Hepatocyte (in vitro differentiated cells): ENCODE results near the gene UBR7. TPM values are rescaled to one million over a fixed set of nuclear protein-coding genes. Genes with fewer than 3 reads are reported as not detected.

ENCODE experiments used
- DNase-seq: peaks from one replicate; pipeline ENCODE4 v3.0.0-alpha.2; 2016; ENCODE audit warnings: low spot score
- H2AFZ ChIP-seq: fragments of 200-600 bp; sonication (generic); 2 replicates; pipeline ENCODE4 v1.6.0; 2016; ENCODE audit warnings: antibody characterized with exemption, mild to moderate bottlenecking
- H3K27ac ChIP-seq: fragments of 200-600 bp; sonication (generic); 2 replicates; pipeline ENCODE4 v1.5.1; 2016; ENCODE audit warnings: mild to moderate bottlenecking
- H3K27me3 ChIP-seq: fragments of 200-600 bp; sonication (generic); 2 replicates; pipeline ENCODE4 v1.6.1; 2016
- H3K36me3 ChIP-seq: fragments of 200-600 bp; sonication (generic); replicated peaks from 2 replicates; pipeline ENCODE4 v1.5.1; 2016; ENCODE audit warnings: low read depth; ENCODE audit not compliant: insufficient read depth
- H3K4me1 ChIP-seq: fragments of 200-600 bp; sonication (generic); 2 replicates; pipeline ENCODE4 v1.5.1; 2016; ENCODE audit warnings: mild to moderate bottlenecking, moderate library complexity; ENCODE audit not compliant: insufficient read depth
- H3K4me2 ChIP-seq: fragments of 200-600 bp; sonication (generic); 2 replicates; pipeline ENCODE4 v1.6.0; 2016
- H3K4me3 ChIP-seq: fragments of 200-600 bp; sonication (generic); 2 replicates; pipeline ENCODE4 v1.5.1; 2016; ENCODE audit warnings: mild to moderate bottlenecking
- H3K79me2 ChIP-seq: fragments of 200-600 bp; sonication (generic); 2 replicates; pipeline ENCODE4 v1.6.0; 2017; ENCODE audit warnings: mild to moderate bottlenecking
- H3K9me2 ChIP-seq: fragments of 200-600 bp; sonication (generic); replicated peaks from 2 replicates; pipeline ENCODE4 v1.6.0; 2017; ENCODE audit warnings: mild to moderate bottlenecking; ENCODE audit not compliant: insufficient read depth
- H3K9me3 ChIP-seq: fragments of 200-600 bp; sonication (generic); 2 replicates; pipeline ENCODE4 v1.5.1; 2016; ENCODE audit warnings: low read depth, mild to moderate bottlenecking
- H4K20me1 ChIP-seq: fragments of 200-600 bp; sonication (generic); 2 replicates; pipeline ENCODE4 v1.6.0; 2016; ENCODE audit warnings: mild to moderate bottlenecking; ENCODE audit not compliant: insufficient read depth, poor library complexity, severe bottlenecking
- EZH2 ChIP-seq: fragments of 200-600 bp; sonication (generic); IDR thresholded peaks from 2 replicates; pipeline ENCODE4 v1.6.1; 2016; ENCODE audit warnings: antibody characterized with exemption, mild to moderate bottlenecking, borderline replicate concordance
- EZH2phosphoT487 ChIP-seq: fragments of 200-600 bp; sonication (generic); IDR thresholded peaks from one replicate; pipeline ENCODE4 v1.6.1; 2018; ENCODE audit warnings: antibody characterized with exemption, mild to moderate bottlenecking, low read depth, moderate library complexity; ENCODE audit not compliant: unreplicated experiment, severe bottlenecking
- WGBS: methylation state at CpG from one replicate; pipeline ENCODE4 v1.1.6; 2016; ENCODE audit warnings: low lambda C conversion rate; ENCODE audit errors: missing lambda C conversion rate; 5-methylcytosine and 5-hydroxymethylcytosine counted together
- polyA plus RNA-seq: library from polyadenylated mRNA; unstranded; fragments of >200 nt; fragmentation: Nextera tagmentation; extraction: Ambion mirVana; gene quantifications from 2 replicates; pipeline ENCODE4 v1.2.1, GENCODE V29; 2016
- total RNA-seq: library from RNA; depleted of rRNA; stranded (reverse); fragments of >200 nt; gene quantifications from 2 replicates; pipeline ENCODE4 v1.2.3, GENCODE V29; 2014
- TF ChIP-seq, protein P1 (sequence below): fragments of 200-600 bp; sonication (generic); IDR thresholded peaks from 2 replicates; pipeline ENCODE4 v1.5.1; 2016; ENCODE audit warnings: antibody characterized with exemption, mild to moderate bottlenecking; ENCODE audit not compliant: poor library complexity

UBR7 gene
- total and polyA plus RNA-seq, 2 experiments from 2014 or later: 13.1 to 16.3 TPM

DNA sequence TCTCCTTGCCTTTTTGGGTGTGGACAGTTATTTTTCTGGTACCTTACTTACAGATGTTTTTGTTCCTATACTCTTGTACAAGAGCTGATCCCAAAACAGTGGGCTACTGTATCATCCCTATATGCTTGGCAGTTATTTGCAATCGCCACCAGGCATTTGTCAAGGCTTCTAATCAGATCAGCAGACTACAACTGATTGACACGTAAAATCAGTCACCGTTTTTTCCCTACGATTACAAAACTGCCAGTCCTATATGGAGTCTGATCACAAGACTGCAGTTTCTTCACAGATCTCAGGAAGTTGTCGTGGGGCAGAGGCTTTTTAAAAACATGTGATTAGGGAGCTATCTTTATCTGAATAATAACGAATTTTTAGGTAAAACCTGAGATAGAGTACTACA, 20.6 kb upstream of the UBR7 start:
- H3K4me2 ChIP-seq: peak overlapping the region; percentile 85
- TF ChIP-seq EZH2 (no peak), EZH2phosphoT487 (no peak)
- TF ChIP-seq, protein P1, sequence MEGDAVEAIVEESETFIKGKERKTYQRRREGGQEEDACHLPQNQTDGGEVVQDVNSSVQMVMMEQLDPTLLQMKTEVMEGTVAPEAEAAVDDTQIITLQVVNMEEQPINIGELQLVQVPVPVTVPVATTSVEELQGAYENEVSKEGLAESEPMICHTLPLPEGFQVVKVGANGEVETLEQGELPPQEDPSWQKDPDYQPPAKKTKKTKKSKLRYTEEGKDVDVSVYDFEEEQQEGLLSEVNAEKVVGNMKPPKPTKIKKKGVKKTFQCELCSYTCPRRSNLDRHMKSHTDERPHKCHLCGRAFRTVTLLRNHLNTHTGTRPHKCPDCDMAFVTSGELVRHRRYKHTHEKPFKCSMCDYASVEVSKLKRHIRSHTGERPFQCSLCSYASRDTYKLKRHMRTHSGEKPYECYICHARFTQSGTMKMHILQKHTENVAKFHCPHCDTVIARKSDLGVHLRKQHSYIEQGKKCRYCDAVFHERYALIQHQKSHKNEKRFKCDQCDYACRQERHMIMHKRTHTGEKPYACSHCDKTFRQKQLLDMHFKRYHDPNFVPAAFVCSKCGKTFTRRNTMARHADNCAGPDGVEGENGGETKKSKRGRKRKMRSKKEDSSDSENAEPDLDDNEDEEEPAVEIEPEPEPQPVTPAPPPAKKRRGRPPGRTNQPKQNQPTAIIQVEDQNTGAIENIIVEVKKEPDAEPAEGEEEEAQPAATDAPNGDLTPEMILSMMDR: no peak
- no peaks in the 10 kb centered on the region for H3K27me3 ChIP-seq
- H3K36me3 ChIP-seq: no peaks in the 10 kb centered on the region
- no peak for DNase-seq
- no peak overlapping the region for H2AFZ ChIP-seq
- no peaks in the 10 kb centered on the region for H3K9me2 ChIP-seq
- H3K79me2 ChIP-seq: peaks cover 54% of the 10 kb centered on the region
- no peaks in the 10 kb centered on the region for H3K9me3 ChIP-seq
- peaks cover 5% of the 10 kb centered on the region for H4K20me1 ChIP-seq
- H3K4me1 ChIP-seq: peaks cover 8% of the 10 kb centered on the region
- H3K27ac ChIP-seq: no peak overlapping the region
- WGBS: 92% methylated on average over 6 of the region's 6 CpGs
- H3K4me3 ChIP-seq: no peak overlapping the region

DNA sequence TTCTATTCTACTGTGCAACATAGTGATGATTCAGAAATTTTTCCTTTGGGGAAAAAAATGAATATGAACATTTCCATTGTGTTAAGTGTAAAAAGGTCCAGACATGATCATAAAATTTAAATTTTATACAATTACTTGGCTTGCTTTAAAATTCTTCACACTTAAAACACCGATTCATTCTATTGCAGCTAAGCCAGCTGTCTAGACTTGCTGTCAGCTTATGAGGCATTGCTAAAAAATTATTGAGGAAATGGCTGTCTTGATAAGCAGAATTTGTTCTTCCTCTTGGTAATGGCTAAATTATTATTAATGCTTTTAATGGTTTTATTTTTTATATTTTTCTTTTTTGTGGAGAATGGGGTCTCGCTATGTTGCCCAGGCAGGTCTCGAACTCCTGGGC, 20.1 kb upstream of the UBR7 start:
- Histone ChIP-seq H3K27me3 (no peaks in the 10 kb centered on the region), H4K20me1 (peaks cover 5% of the 10 kb centered on the region), H3K4me3 (no peak overlapping the region), H2AFZ (no peak overlapping the region), H3K27ac (no peak overlapping the region), H3K9me2 (no peaks in the 10 kb centered on the region), H3K79me2 (peaks cover 54% of the 10 kb centered on the region), H3K36me3 (no peaks in the 10 kb centered on the region), H3K4me1 (peaks cover 8% of the 10 kb centered on the region), H3K9me3 (no peaks in the 10 kb centered on the region), H3K4me2 (no peak overlapping the region)
- TF ChIP-seq, protein P1: no peak
- no peak for TF ChIP-seq EZH2
- no peak for TF ChIP-seq EZH2phosphoT487
- over 99% methylated on average over 3 of the region's 3 CpGs for WGBS
- no peak for DNase-seq

DNA sequence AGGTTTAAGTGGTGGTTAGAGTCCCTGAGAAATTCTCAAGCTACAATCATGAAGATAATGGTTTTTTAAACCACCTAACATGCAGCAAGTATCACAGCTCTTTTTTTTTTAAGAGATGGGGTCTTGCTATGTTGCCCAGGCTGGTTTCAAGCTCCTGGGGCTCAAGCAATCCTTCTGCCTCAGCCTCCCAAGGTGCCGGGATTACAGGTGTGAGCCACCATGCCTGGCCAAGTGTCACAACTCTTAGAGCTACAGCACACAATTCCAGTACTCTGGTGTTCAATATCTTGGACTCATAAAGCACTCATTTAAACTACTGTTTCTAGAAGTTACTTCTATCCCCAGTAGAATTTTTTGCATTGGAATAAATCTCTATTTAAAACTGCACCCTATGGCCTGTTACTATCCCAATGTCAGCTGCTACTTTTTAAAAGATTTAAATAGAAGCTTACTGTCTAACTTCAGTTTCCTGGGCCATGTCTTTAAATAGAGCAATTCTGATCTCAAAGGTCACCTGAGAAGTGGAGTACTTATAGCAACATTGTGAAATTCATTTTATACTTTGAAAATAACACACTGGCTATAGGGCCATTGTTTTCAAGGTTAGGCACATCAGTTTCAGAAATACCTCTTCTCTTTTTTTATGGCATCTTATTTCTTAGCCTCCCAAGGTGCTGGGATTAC, 11.6 kb upstream of the UBR7 start:
- WGBS: 95% methylated on average over 1 of the region's 1 CpG
- Histone ChIP-seq H3K9me3 (no peaks in the 10 kb centered on the region), H3K9me2 (no peaks in the 10 kb centered on the region), H4K20me1 (no peaks in the 10 kb centered on the region), H2AFZ (no peak overlapping the region), H3K27me3 (no peaks in the 10 kb centered on the region), H3K79me2 (no peaks in the 10 kb centered on the region), H3K4me1 (peaks cover 3% of the 10 kb centered on the region), H3K27ac (peak overlapping the region; percentile 3), H3K4me2 (no peak overlapping the region), H3K4me3 (no peak overlapping the region), H3K36me3 (no peaks in the 10 kb centered on the region)
- TF ChIP-seq EZH2 (no peak), EZH2phosphoT487 (no peak)
- TF ChIP-seq, protein P1: no peak
- no peak for DNase-seq

DNA sequence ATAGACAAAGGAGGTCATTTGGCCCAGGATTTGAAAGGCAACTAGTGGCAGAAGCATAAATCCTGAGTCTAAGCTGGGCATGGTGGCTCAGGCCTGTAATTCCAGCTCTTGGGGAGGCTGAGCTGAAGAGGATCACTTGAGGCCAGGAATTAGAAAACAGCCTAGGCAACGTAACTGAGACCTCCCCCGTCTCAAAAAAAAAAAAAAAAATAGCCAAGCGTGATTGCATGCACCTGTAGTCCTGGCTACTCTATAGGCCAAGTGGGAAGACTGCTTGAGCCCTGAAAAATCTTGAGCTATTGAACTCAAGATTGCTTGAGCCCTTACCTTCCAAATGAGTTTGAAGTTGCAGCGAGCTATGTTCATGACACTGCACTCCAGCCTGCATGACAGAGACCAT, 8.0 kb upstream of the UBR7 start:
- WGBS: 98% methylated on average over 4 of the region's 4 CpGs
- Histone ChIP-seq H3K9me2 (no peaks in the 10 kb centered on the region), H3K4me2 (no peak overlapping the region), H3K36me3 (no peaks in the 10 kb centered on the region), H4K20me1 (no peaks in the 10 kb centered on the region), H3K27ac (no peak overlapping the region), H3K4me3 (no peak overlapping the region), H3K27me3 (no peaks in the 10 kb centered on the region), H3K4me1 (peaks cover 3% of the 10 kb centered on the region), H2AFZ (no peak overlapping the region), H3K9me3 (no peaks in the 10 kb centered on the region), H3K79me2 (no peaks in the 10 kb centered on the region)
- no peak for DNase-seq
- TF ChIP-seq, protein P1: no peak
- no peak for TF ChIP-seq EZH2phosphoT487
- TF ChIP-seq EZH2: no peak
